AG04449 (cell line): ENCODE data around the gene RAB11FIP4.

Experiments used
- CTCF ChIA-PET: fragments of 350-600 bp; formaldehyde crosslinking; extraction: SDS; loops from one replicate; lab custom pipeline; 2021; ENCODE audit warnings: antibody characterized with exemption; lab: Yijun Ruan, JAX
- POLR2A ChIA-PET: fragments of 400-600, 350-600 bp; formaldehyde crosslinking; extraction: SDS; loops from one replicate; lab custom pipeline; 2020; ENCODE audit warnings: antibody characterized with exemption, inconsistent platforms; lab: Yijun Ruan, JAX
- DNase-seq: peaks from one replicate; pipeline ENCODE4 v3.0.0-alpha.2; 2010; ENCODE audit warnings: low read depth, low spot score
- H3K4me3 ChIP-seq: 2 replicates; pipeline ENCODE4 v1.5.1; 2011; ENCODE audit warnings: low read depth, mild to moderate bottlenecking, control low read depth, low read length
- TF ChIP-seq, protein P1 (sequence below): IDR thresholded peaks from one replicate; pipeline ENCODE4 v1.5.1; 2011; ENCODE audit warnings: mild to moderate bottlenecking, moderate library complexity, low read length, control low read depth, inconsistent platforms; ENCODE audit not compliant: insufficient read depth; ENCODE audit errors: missing control alignments

Gene RAB11FIP4

DNA sequence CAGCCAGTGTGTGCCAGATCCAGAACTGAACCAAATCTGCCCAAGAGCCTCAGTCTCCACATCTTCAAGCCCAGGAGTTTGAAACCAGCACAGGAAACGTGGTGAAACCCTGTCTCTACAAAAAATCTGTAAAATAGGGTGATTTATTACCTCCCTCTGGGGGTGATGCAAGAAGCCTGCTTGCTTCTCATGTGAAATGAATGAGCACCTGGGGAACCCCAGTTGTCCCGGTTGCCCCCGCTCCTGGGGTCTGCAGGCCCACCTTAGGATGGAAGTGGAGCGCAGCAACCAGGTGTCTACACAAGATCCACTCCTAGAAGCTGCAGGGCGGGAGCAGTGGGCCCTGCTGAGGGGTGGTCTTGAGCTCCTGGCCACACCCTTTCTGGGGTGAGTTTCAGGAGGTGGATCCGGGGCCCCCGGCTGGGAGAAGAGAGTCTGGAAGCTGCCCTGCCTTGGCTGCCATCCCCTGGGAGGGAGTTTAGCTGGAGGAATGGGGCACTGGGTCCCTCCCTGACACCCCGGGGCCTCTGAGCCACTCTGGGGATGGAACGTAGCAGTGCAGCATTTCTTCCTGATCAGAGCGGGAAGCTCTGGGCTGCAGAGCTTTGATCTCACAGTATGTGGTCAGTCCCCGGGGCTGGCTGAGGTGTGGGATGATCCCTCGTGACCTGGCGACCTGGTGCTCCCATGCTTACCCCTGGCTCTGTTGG, 117.8 kb downstream of the RAB11FIP4 start:
- DNase-seq, result no peak
- ChIA-PET CTCF (interaction anchor here (1.0 to 4.8 kb wide), 5 partner anchors 13 to 333 kb away, joined by 3 to 27 read pairs (median 4); no protein-coding TSS in a partner anchor), POLR2A (no interaction called here)
- H3K4me3 ChIP-seq, result no peak overlapping the region
- TF ChIP-seq, protein P1, sequence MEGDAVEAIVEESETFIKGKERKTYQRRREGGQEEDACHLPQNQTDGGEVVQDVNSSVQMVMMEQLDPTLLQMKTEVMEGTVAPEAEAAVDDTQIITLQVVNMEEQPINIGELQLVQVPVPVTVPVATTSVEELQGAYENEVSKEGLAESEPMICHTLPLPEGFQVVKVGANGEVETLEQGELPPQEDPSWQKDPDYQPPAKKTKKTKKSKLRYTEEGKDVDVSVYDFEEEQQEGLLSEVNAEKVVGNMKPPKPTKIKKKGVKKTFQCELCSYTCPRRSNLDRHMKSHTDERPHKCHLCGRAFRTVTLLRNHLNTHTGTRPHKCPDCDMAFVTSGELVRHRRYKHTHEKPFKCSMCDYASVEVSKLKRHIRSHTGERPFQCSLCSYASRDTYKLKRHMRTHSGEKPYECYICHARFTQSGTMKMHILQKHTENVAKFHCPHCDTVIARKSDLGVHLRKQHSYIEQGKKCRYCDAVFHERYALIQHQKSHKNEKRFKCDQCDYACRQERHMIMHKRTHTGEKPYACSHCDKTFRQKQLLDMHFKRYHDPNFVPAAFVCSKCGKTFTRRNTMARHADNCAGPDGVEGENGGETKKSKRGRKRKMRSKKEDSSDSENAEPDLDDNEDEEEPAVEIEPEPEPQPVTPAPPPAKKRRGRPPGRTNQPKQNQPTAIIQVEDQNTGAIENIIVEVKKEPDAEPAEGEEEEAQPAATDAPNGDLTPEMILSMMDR, result no peak

DNA sequence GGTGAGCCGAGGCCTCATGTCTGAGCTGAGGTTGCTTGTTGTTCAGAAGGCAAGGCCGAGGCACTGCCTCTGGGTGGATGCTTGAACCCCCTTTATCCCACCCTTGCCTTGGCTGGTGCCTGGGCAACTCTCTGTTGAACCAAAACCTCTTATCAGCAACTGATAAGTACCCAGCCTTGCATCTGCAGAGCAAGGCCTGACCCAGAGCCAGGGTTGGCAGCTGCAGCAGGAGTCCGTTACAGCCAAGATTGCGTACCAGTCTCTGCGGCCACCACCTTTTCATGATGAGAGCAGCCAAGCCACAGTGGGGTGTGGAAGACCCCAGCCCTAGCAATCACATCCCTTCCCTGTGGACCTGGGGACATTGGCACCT, 118.3 kb downstream of the RAB11FIP4 start:
- CTCF ChIA-PET, result interaction anchor here (0.7 to 4.8 kb wide), 4 partner anchors 12 to 72 kb away, joined by 3 to 27 read pairs (median 4); no protein-coding TSS in a partner anchor
- TF ChIP-seq, protein P1, result no peak
- no peak for DNase-seq
- POLR2A ChIA-PET, result no interaction called here
- no peak overlapping the region for H3K4me3 ChIP-seq

DNA sequence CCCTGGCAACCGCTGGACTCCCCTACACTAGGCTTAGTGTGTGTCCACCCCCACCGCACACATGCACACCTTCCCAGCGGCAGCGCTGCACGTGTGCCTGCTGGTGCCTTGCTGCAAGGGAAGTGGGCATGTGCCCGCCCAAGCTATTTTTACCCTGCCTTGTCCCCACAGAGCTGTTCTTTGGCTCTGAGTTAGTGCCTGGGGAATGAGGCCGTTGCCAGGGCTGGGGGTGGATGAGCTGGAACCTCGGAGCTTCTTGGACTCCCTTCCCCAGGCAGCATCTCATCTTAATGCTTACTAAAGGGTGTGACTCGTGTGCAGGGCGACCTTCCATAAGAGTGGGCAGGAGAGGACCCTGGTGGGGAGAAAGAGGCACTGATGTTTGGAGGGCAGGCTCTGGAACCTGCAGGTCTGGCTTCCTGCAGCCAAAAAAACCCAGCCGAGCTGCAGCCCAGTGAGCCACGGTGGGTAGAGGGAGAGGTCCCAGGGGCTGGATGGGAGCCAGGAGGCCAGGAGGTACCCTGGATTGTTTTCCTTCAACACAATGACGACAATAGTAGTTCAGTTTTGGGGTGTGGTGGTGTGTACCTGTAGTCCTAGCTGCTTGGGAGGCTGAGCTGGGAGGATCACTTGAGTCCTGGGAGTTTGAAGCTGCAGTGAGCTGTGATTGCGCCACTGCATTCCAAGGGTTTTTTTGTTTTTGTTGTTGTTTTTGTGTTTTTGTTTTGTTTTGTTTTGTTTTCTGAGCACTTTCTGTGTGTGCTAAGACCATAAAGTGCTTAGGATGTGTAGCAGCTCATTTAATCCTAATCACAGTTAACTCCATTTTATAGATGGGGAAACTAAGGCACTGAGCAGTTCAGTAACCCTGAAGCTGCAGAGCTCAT, 119.1 kb downstream of the RAB11FIP4 start:
- CTCF ChIA-PET, result interaction anchor here (0.7 to 4.8 kb wide), 6 partner anchors 11 to 332 kb away, joined by 3 to 27 read pairs (median 4); no protein-coding TSS in a partner anchor
- POLR2A ChIA-PET, result no interaction called here
- no peak for DNase-seq
- H3K4me3 ChIP-seq, result no peak overlapping the region
- TF ChIP-seq, protein P1, result no peak

DNA sequence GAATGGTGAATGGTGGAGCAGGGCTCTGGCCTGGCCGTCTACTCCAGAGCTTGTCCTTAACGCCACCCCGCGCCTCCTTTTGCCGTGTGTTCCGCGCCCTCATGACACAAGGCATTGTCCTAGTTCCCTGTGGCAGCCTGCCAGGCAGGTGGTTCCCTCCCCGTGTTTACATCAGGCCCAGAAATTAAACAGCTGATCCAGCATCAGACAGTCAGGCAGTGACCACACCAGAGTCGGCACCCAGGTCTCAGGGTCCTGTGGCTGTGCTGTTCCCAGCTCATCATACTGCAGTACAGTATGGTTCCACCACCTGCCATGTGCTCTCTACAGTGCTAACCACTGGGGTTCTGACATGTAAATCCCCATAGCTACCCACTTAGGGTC, 119.7 kb downstream of the RAB11FIP4 start:
- H3K4me3 ChIP-seq, result no peak overlapping the region
- CTCF ChIA-PET, result interaction anchor here (1.0 to 4.8 kb wide), 4 partner anchors 14 to 331 kb away, joined by 3 to 27 read pairs (median 4); no protein-coding TSS in a partner anchor
- DNase-seq, result no peak
- POLR2A ChIA-PET, result no interaction called here
- TF ChIP-seq, protein P1, result no peak

DNA sequence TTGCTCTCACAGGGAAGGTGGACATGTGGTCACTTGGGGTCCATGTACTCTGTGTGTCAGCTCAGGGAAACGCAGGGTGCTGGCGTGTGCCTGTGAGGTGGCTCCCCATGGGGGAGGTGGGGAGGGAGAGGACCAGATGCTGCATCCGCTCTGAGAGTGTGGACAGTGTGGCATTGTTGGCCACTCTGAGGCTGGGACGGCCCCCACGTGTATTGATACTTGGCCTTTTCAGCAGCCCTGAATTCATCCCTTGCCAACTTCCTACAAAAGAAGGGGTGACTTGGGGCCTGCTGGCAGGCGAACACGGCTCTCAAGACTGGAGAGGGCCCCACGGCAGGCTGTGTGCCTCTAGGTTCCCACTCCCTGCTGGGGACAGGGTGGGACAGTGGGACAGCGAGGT, 120.1 kb downstream of the RAB11FIP4 start:
- ChIA-PET POLR2A (no interaction called here), CTCF (interaction anchor here (1.0 to 4.8 kb wide), 4 partner anchors 13 to 331 kb away, joined by 3 to 27 read pairs (median 4); no protein-coding TSS in a partner anchor)
- DNase-seq, result no peak
- no peak overlapping the region for H3K4me3 ChIP-seq
- TF ChIP-seq, protein P1, result no peak
